GM18508 (cell line): ENCODE data around the gene RASA2.
"Not testable (repeated sequence)": the region's sequence is repeated elsewhere in the genome, so short reads cannot be mapped to it uniquely, and the experiment has no call there.

ENCODE experiments used
- ATAC-seq: cut with Tn5 transposase; IDR thresholded peaks from one replicate; pipeline ENCODE4 v1.9.1; 2021; ENCODE audit warnings: moderate number of reproducible peaks; ENCODE audit not compliant: insufficient read depth, unreplicated experiment

RASA2 gene

GRCh38 chr3:141529256-141529655 lies 42.4 kb downstream of the RASA2 start:
- no peak for ATAC-seq

- no peak for ATAC-seq
Observed at GRCh38 chr3:141529717-141530414, 43.0 kb downstream of the RASA2 start.

DNA sequence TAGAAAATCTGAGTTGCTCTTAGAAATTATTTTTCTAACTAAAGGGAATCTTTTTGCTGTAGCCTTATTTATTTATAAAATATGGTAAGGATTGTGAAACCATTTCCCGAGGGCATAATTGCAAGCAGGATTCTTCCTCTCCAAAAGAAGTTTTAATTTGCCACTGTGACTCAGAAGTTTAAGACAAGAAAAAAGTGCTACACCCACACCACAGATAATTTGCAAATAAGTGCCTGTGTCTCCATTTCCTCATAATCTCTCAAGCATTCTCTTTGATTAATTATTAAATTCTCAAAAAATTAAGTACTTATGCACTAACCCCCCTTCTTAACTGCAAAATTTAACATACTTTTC lies 43.6 kb downstream of the RASA2 start:
- ATAC-seq = no peak

DNA sequence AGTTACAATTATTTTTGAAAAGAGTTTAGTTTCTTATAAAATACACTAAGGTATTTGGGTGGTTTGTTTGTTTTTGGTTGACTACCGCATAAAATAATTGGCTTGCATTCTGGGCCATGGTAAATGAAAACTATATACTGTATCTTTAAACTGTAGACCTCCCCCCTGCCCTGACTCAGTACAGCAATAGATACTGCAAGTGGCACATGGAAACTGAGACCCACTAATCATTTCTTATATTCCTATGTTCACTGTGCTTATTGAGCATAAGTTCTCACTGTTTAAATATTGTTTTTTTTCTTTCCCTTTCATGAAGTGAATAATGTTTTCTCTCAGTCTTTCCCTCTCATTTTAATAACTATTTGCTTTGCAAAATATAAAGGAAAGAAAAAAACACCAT lies 45.8 kb downstream of the RASA2 start:
- no peak for ATAC-seq

- ATAC-seq = not testable (repeated sequence)
Observed at GRCh38 chr3:141536017-141536416, 49.2 kb downstream of the RASA2 start.

DNA sequence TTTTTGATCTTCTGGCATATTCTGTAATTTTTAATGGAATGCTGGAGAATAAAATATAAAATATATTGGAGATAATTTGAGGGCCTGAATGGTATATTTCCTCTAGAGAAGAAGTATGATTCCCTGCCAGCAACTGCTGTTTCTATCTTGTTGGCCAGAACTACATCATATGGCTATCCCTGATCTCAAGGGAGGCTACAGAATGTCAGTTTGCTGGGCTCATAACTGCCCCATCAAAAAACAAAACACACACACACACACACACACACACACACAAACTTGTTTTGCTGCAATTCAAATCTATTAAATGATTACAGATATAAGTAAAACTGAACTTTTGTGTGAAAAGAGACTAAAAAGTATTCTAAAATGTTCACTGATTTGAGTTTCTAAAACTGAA lies 51.0 kb downstream of the RASA2 start:
- ATAC-seq = no peak

- no peak for ATAC-seq
Observed at GRCh38 chr3:141538568-141539240, 51.9 kb downstream of the RASA2 start.

DNA sequence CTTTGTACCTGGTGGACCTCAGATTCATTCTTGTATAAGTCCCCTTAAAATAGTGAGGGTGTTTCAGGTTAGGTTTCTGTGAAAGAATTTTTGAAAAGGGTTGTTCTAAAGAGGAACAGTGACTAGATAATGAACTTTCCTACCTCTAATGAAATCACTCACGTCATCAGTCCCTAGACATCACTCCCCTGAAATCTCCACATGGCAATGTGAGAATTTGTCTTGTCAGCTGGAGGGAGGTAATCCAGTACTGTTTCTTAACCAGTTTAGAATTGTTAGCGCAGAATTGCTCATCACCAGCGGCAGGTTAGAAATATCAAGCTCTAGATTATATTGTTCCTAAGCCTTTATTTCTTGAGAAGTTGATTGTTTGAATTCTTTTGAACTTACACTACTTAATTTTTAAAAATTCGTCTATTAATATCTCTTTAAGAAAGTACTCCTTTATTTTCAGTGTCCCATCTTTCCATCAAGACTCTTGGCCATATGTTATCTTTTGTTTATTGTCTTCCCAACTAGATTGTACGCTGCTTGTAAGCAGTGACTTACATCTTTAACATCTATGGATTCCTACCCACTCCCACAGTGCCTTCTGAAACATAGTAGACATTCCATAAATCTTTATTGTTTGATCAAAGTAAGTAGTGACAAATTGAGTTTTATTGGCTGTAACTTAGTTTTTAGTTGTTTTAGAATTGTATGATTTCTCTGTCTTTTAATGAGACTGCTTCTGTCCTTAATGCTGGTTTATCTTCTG lies 52.8 kb downstream of the RASA2 start:
- no peak for ATAC-seq

DNA sequence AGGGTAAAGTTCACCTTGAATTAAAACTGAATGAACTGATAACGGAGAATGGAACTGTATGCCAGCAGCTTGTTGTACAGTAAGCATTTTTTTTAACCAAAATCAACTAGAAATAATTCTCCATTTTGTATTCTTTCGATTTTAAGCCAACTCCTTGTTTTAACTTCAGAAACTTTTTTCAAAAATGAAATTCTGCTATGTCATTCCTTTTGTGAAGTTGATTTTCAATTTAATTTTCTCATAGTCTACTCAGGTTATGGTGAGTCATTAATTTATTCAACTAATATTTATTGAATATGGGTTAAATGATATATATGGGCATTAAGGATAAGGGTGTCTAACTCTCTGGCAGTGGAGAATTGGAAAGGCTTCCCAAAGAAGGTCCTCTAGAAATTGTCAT lies 53.7 kb downstream of the RASA2 start:
- no peak for ATAC-seq

DNA sequence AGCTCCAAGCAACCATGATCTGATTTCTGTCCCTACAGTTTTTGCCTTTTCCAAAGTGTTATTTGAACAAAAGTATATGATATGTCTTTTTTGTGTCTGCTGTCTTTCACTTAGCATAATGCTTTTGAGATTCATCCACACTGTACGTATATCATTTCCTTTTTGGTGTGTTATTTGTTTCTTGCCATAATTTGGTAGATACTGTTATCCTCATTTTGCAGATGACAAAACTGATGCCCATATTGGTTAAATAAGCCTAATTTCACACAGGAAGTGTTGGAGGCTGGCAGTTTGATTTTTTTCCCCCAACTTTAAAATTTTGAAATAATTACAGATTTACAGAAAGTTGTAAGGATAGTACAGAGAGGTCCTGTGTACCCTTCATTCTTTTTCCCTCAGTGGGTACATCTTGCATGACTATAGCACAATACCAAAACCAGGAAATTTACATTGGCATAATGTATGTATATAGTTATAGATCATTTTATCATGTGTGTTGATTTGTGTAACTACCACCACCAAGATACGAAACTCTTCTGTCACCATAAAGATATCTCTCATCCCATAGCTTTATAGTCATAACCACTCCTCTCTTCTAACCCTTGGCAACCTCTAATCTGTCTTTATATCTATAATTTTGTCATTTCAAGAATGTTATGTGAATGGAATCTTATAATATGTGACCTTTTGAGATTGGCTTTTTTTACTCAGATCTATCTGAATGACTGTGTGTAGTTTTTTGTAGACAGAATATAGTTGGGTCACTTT lies 55.6 kb downstream of the RASA2 start:
- ATAC-seq = no peak

GRCh38 chr3:141542989-141543388 lies 56.2 kb downstream of the RASA2 start:
- ATAC-seq = no peak

DNA sequence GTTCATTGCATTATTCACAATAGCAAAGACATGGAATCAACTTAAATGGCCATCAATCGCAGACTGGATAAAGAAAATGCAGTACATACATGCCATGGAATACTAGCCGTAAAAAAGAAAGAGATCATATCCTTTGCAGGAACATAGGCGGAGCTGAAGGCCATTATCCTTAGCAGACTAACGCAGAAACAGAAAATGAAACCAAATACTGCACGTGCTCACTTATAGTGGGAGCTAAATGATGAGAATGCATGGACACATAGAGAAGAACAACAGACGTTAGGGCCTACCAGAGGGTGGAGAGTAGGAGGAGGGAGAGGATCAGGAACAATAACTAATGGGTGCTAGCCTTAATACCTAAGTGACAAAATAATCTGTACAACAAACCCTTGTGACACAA lies 57.9 kb downstream of the RASA2 start:
- no peak for ATAC-seq

GRCh38 chr3:141546081-141546480 lies 59.3 kb downstream of the RASA2 start:
- no peak for ATAC-seq

GRCh38 chr3:141546586-141546985 lies 59.8 kb downstream of the RASA2 start:
- no peak for ATAC-seq

GRCh38 chr3:141547791-141548190 lies 61.0 kb downstream of the RASA2 start:
- no peak for ATAC-seq

DNA sequence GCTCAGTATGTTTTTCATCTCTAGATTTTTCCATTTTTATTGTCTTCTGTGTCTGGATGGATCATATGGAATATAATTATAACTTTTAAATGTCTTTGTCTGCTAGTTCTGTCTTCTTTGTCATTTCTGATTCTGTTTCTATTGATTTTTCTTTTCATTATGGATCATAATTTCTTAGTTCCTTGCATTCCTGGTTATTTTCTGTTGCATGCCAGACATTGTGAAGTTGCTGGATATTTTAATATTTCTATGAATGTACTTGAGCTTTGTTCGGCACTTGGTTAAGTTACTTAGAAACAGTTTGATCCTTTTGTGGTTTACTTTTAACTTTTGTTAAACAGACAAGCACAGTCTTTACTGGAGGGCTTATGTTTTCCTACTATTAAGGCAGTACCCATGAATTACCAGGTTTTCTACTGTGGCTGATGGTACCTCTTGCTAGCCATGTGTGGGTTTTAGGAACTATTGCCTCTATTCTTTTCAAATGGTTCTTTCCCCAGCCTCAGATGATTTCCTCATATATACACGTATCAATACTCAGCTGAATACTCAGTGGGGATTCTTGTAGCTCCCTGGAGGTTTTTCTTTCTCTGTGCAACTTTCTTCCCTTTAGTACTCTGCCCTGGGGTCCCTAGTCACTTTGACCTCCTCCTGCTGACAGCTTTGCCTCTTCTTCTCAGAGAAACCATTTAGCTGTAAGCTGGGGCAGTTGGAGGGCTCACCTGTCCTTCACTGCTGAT lies 64.3 kb downstream of the RASA2 start:
- ATAC-seq = no peak

DNA sequence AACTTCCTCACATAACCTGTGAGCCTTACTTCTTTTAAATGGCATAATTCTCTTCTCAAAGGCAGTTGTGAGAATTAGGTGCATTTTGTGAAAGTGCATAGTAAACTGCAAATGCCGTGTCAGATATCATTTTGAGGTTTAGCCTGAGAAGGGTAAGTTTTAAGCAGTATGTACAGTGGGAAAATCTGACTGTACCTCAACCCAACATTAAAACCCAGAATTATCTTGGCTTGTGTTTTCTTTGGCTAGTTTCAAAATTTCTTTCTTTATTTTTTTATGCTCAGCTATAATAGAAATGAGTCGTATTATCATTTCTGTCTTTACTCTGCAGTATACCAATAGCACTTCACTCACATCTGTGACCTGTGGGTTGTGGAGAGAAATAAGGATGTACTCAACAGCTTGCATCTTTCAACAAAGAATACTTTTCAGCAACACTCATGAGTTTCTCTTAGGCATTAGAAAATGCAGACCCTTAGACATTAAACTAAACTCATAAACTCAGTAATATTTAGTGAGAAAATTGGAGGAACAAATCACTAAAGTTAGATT lies 65.7 kb downstream of the RASA2 start:
- ATAC-seq = no peak

DNA sequence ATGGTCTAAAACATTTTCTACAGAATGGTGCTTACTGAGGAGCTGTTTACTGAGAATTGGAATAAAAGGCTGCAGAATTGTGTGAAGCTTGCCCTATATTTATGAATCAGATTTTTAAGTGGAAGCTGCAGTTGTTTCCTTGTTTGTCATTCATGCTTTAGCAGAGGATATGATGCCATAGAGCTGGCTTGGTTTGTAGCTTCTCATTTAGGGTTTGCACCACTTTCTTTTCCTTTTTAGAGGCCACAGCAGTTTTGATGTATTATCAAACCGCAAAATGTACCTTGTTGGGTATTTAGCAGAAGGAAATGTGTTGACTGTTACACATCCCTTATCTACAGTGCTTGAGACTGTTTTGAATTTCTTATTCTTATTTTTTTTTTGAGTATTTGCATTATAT lies 66.2 kb downstream of the RASA2 start:
- no peak for ATAC-seq

GRCh38 chr3:141556034-141556433 lies 69.2 kb downstream of the RASA2 start:
- ATAC-seq = no peak
